ENCODE data around the gene ARHGAP21.

DNA sequence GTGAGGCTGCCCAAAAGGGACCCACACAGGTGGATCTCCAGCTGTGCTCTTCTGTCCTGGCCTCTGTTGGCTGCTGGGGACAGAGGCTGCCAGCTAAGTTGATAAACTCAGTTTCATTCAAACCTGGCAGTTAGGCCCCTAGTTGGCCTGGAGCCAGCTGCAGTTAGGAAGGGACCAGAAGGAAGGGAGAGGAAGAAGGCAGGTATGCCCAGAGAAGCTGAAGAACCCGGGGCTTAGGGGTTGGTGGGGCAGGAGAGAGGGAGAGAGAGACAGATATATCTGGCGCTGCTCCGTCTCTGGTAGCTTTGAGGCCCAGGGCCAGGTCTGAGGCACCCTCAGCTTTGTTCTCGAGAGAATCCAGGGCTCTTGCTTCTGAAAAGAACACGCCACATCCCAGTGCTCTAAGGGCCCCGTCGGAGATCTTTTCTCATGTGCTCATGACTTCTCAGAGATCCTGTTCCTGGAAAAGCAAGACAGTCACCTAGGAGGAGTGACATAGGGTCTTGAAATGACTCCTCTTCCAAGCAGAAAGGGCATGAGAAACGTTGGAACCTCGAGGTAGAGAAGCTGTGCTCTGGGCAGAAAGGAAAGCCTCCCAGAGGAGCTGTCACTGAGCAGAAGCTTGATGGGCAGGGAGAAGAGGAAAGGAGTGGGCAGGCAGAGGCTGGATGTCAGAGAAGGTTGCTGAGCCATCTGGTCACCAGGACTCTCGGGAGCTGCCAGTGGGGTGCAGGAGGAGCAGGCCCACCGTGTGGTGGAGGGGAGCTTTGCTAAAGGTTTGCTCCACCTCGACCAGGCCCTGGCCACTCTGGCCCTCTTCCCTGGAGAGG lies 153.6 kb downstream of the ARHGAP21 start:
- TF ChIP-seq, protein P1, sequence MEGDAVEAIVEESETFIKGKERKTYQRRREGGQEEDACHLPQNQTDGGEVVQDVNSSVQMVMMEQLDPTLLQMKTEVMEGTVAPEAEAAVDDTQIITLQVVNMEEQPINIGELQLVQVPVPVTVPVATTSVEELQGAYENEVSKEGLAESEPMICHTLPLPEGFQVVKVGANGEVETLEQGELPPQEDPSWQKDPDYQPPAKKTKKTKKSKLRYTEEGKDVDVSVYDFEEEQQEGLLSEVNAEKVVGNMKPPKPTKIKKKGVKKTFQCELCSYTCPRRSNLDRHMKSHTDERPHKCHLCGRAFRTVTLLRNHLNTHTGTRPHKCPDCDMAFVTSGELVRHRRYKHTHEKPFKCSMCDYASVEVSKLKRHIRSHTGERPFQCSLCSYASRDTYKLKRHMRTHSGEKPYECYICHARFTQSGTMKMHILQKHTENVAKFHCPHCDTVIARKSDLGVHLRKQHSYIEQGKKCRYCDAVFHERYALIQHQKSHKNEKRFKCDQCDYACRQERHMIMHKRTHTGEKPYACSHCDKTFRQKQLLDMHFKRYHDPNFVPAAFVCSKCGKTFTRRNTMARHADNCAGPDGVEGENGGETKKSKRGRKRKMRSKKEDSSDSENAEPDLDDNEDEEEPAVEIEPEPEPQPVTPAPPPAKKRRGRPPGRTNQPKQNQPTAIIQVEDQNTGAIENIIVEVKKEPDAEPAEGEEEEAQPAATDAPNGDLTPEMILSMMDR (IDR thresholded peaks at IDR 0.05; ENCODE audit: low read depth, low read length, poor library complexity, severe bottlenecking), result no peak
- no peak for TF ChIP-seq EZH2phosphoT487 (IDR thresholded peaks at IDR 0.05; ENCODE audit: borderline replicate concordance, low read length)

Data from DOHH2 (cell line).